ENCODE results near the gene TULP4. TPM values are rescaled to one million over a fixed set of nuclear protein-coding genes. Genes with fewer than 3 reads are reported as not detected.

TULP4 gene
- total and polyA plus RNA-seq, 2 donors (not counting 1 experiment from before 2014, with no cell fraction given): 12.0 to 90.0 TPM

- Histone ChIP-seq H3K27ac (ENCODE audit: low read length in 2 of 2) (no peak overlapping the region), H3K79me2 (ENCODE audit: control insufficient read depth, insufficient read depth, low read length) (no peaks in the 10 kb centered on the region), H3K27me3 (replicated peaks in 1 of 4; ENCODE audit: control extremely low read depth in 1 of 4, control insufficient read depth in 3 of 4, insufficient read depth in 4 of 4, low read length in 3 of 4) (no peaks in the 10 kb centered on the region), H3K9ac (ENCODE audit: low read length) (no peak overlapping the region), H4K20me1 (ENCODE audit: control insufficient read depth, insufficient read depth, low read length, poor library complexity, severe bottlenecking) (no peaks in the 10 kb centered on the region), H3K4me2 (replicated peaks; ENCODE audit: low read depth, low read length, poor library complexity, severe bottlenecking) (no peak overlapping the region), H3K4me3 (ENCODE audit: control extremely low read depth in 1 of 5, extremely low read depth in 1 of 5, insufficient read depth in 1 of 5, low read depth in 2 of 5, low read length in 4 of 5) (no peak overlapping the region), H3K4me1 (ENCODE audit: control insufficient read depth in 2 of 2, insufficient read depth in 2 of 2, low read length in 2 of 2) (no peaks in the 10 kb centered on the region), H3K9me3 (ENCODE audit: control extremely low read depth in 1 of 3, control insufficient read depth in 2 of 3, insufficient read depth in 1 of 3, low read length in 2 of 3) (peaks cover 0 to 9% (median 0%) of the 10 kb centered on the region in 3 donors), H2AFZ (ENCODE audit: insufficient read depth, low read depth, low read length, poor library complexity, severe bottlenecking) (no peak overlapping the region), H3K36me3 (replicated peaks in 1 of 2; ENCODE audit: control extremely low read depth in 1 of 2, control insufficient read depth in 1 of 2, extremely low read depth in 1 of 2, insufficient read depth in 2 of 2, low read length in 1 of 2) (peaks cover 0 to 45% of the 10 kb centered on the region in 2 experiments)
- CTCF ChIA-PET: interaction anchor here (0.6 kb wide), 1 partner anchor 10 kb away, joined by 3 read pairs; no protein-coding TSS in a partner anchor
- POLR2A ChIA-PET: no interaction called here
- intact Hi-C loops (cut with micrococcal nuclease): no loop called here
- peaks cover 6% of the 10 kb centered on the region for H3K4me1 Mint-ChIP-seq
- no peaks in the 10 kb centered on the region for H3K9me3 Mint-ChIP-seq (ENCODE audit: insufficient read depth)
- DNase-seq (no peak), ATAC-seq (ENCODE audit: low read depth) (no peak)
- WGBS (ENCODE audit: insufficient coverage): 88% methylated on average over 6 of the region's 7 CpGs
- H3K27me3 Mint-ChIP-seq: no peaks in the 10 kb centered on the region
- H3K27ac Mint-ChIP-seq: no peak overlapping the region
- no peak for TF ChIP-seq CTCF (IDR thresholded peaks at IDR 0.05)
- no peak for TF ChIP-seq EZH2 (IDR thresholded peaks at IDR 0.05; ENCODE audit: borderline replicate concordance, insufficient read depth, low read depth, low read length, poor library complexity, severe bottlenecking)
- H3K4me3 Mint-ChIP-seq: no peak overlapping the region
Observed at GRCh38 chr6:158503222-158503621, 191.0 kb downstream of the TULP4 start.

GRCh38 chr6:158503846-158504245 lies 191.6 kb downstream of the TULP4 start:
- TF ChIP-seq EZH2 (IDR thresholded peaks at IDR 0.05; ENCODE audit: borderline replicate concordance, insufficient read depth, low read depth, low read length, poor library complexity, severe bottlenecking) (no peak), CTCF (IDR thresholded peaks at IDR 0.05) (no peak)

More at GRCh38 chr6:158503846-158504245, 191.6 kb downstream of the TULP4 start:
- Histone ChIP-seq H3K27me3 (replicated peaks in 1 of 4; ENCODE audit: control extremely low read depth in 1 of 4, control insufficient read depth in 3 of 4, insufficient read depth in 4 of 4, low read length in 3 of 4) (no peaks in the 10 kb centered on the region), H4K20me1 (ENCODE audit: control insufficient read depth, insufficient read depth, low read length, poor library complexity, severe bottlenecking) (no peaks in the 10 kb centered on the region), H3K4me3 (ENCODE audit: control extremely low read depth in 1 of 5, extremely low read depth in 1 of 5, insufficient read depth in 1 of 5, low read depth in 2 of 5, low read length in 4 of 5) (no peak overlapping the region), H3K27ac (ENCODE audit: low read length in 2 of 2) (no peak overlapping the region), H3K9ac (ENCODE audit: low read length) (no peak overlapping the region), H3K4me1 (ENCODE audit: control insufficient read depth in 2 of 2, insufficient read depth in 2 of 2, low read length in 2 of 2) (no peaks in the 10 kb centered on the region), H2AFZ (ENCODE audit: insufficient read depth, low read depth, low read length, poor library complexity, severe bottlenecking) (no peak overlapping the region), H3K36me3 (replicated peaks in 1 of 2; ENCODE audit: control extremely low read depth in 1 of 2, control insufficient read depth in 1 of 2, extremely low read depth in 1 of 2, insufficient read depth in 2 of 2, low read length in 1 of 2) (peaks cover 0 to 38% of the 10 kb centered on the region in 2 experiments), H3K4me2 (replicated peaks; ENCODE audit: low read depth, low read length, poor library complexity, severe bottlenecking) (no peak overlapping the region), H3K9me3 (ENCODE audit: control extremely low read depth in 1 of 3, control insufficient read depth in 2 of 3, insufficient read depth in 1 of 3, low read length in 2 of 3) (peaks cover 0 to 9% (median 0%) of the 10 kb centered on the region in 3 donors), H3K79me2 (ENCODE audit: control insufficient read depth, insufficient read depth, low read length) (no peaks in the 10 kb centered on the region)
- H3K27me3 Mint-ChIP-seq: no peaks in the 10 kb centered on the region
- H3K4me3 Mint-ChIP-seq: no peak overlapping the region
- DNase-seq: no peak
- ATAC-seq (ENCODE audit: low read depth): no peak
- WGBS (ENCODE audit: insufficient coverage): 97% methylated on average over 25 of the region's 25 CpGs
- ChIA-PET CTCF (interaction anchor here (0.6 kb wide), 3 partner anchors 9 to 836 kb away, joined by 3 to 4 read pairs (median 3); no protein-coding TSS in a partner anchor), POLR2A (no interaction called here)
- no peaks in the 10 kb centered on the region for H3K9me3 Mint-ChIP-seq (ENCODE audit: insufficient read depth)
- intact Hi-C loops (cut with micrococcal nuclease): no loop called here
- no peak overlapping the region for H3K27ac Mint-ChIP-seq
- peaks cover 6% of the 10 kb centered on the region for H3K4me1 Mint-ChIP-seq
